Neural cell (in vitro differentiated cells): Measurements from ENCODE around the gene SCN2A.

Experiments used
- CTCF ChIP-seq: fragments of 450-650 bp; IDR thresholded peaks from 2 replicates; pipeline ENCODE4 v1.5.1; 2014; ENCODE audit warnings: antibody characterized with exemption, mild to moderate bottlenecking, moderate library complexity; ENCODE audit not compliant: poor library complexity, severe bottlenecking
- EZH2 ChIP-seq: fragments of 200-600, 300-800 bp; shearing (Covaris generic), sonication (generic); IDR thresholded peaks from 2 replicates; pipeline ENCODE4 v1.6.1; 2014; ENCODE audit warnings: antibody characterized with exemption, low read length, borderline replicate concordance, mild to moderate bottlenecking; ENCODE audit not compliant: insufficient read depth, poor library complexity, severe bottlenecking
- MXI1 ChIP-seq: fragments of 450-650 bp; conservative IDR thresholded peaks from 2 replicates; pipeline ENCODE4 v1.6.1; 2014; ENCODE audit warnings: antibody characterized with exemption, mild to moderate bottlenecking; ENCODE audit not compliant: poor library complexity, severe bottlenecking
- POLR2AphosphoS5 ChIP-seq: IDR thresholded peaks from 2 replicates; pipeline ENCODE4 v1.6.1; 2012
- RAD21 ChIP-seq: fragments of 450-650 bp; conservative IDR thresholded peaks from 2 replicates; pipeline ENCODE4 v1.6.1; 2014; ENCODE audit warnings: antibody characterized with exemption, mild to moderate bottlenecking, moderate library complexity
- REST ChIP-seq: IDR thresholded peaks from 2 replicates; pipeline ENCODE4 v1.6.1; 2012; ENCODE audit warnings: borderline replicate concordance

- no peak for TF ChIP-seq RAD21
- TF ChIP-seq CTCF, result no peak
- TF ChIP-seq EZH2, result no peak
- no peak for TF ChIP-seq MXI1
- TF ChIP-seq POLR2AphosphoS5, result no peak
- no peak for TF ChIP-seq REST
These were observed 48.0 kb downstream of the SCN2A start for GRCh38 chr2:165287094-165287778.
